GM12892 (cell line): ENCODE results near the gene MRPL28.

Source experiments
- DNase-seq: peaks from one replicate; pipeline ENCODE4 v3.0.0; 2011; ENCODE audit not compliant: insufficient read length
- FAIRE-seq: peaks from 2 replicates; lab custom pipeline; 2011; peaks lifted over from hg19 to GRCh38; lab: Jason Lieb, UNC
- POLR2A ChIP-seq: IDR thresholded peaks from 2 replicates; pipeline ENCODE4 v1.6.1; 2011; ENCODE audit warnings: low read depth, low read length, control low read depth
- POLR2AphosphoS5 ChIP-seq: IDR thresholded peaks from 2 replicates; pipeline ENCODE4 v1.6.1; 2011; ENCODE audit warnings: low read depth, low read length, control low read depth
- TAF1 ChIP-seq: IDR thresholded peaks from 2 replicates; pipeline ENCODE4 v1.6.1; 2011; ENCODE audit warnings: low read depth, mild to moderate bottlenecking, control low read depth, low read length, borderline replicate concordance

The MRPL28 gene

DNA sequence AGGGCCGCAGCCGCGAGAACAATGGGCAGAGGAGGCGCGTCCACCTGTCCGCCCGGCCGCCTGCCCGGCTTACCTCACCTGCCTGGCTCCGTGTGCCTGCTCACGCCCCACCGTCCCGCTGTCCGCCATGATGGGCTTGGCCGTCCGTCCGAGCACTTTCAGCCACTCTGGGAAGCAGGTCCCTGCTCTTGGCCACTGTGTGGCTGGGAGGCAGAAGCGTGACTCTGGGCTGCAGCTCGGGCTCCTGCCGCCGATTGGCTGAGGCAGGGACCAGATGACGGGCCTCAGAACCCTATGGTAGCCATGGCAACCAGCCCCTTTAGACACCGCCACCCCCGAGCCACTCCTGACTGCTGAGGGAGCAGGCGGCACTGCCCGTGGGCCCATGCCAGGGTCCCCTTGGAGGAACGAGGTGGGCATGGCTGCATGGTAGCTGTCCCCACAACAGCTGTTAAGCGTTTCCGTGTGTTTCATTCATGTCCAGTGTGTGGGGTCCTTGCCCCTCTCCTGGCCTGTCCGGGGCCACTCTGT lies 8.9 kb downstream of the MRPL28 start:
- FAIRE-seq (no peak), DNase-seq (no peak)
- TF ChIP-seq TAF1 (no peak), POLR2AphosphoS5 (no peak), POLR2A (no peak)

DNA sequence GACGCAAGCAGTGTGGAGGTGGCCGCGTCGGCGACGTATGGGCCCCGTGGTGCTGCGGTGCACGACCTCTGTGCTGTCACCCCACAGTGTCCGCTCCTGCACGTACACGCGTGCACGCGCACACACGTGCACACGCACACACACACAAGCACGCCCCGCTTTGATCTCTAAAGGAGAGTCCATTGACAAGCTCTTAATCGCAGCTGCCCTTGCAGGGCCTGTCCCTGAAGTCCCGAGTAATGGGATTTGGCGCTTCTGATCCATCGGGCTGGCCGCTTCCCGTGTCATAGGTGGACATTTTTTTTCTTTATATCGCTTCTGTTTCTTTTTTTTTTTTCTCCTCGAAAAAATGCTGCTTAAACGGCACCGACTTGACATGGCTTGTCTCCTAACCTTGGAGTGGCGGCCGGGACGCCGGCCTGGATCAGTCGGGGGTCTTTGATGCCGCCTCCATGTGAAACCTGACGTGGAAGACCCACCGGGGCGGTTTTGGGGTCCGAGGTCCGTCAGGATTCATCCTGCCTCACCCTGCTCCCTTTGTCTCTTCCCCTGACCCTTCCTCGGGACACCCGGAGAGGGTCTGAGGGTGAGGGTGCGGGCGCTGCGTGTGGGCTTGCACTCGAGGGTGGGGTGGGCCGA lies 9.5 kb downstream of the MRPL28 start:
- no peak for DNase-seq
- no peak for TF ChIP-seq POLR2A
- no peak for TF ChIP-seq TAF1
- TF ChIP-seq POLR2AphosphoS5, result no peak
- no peak for FAIRE-seq

DNA sequence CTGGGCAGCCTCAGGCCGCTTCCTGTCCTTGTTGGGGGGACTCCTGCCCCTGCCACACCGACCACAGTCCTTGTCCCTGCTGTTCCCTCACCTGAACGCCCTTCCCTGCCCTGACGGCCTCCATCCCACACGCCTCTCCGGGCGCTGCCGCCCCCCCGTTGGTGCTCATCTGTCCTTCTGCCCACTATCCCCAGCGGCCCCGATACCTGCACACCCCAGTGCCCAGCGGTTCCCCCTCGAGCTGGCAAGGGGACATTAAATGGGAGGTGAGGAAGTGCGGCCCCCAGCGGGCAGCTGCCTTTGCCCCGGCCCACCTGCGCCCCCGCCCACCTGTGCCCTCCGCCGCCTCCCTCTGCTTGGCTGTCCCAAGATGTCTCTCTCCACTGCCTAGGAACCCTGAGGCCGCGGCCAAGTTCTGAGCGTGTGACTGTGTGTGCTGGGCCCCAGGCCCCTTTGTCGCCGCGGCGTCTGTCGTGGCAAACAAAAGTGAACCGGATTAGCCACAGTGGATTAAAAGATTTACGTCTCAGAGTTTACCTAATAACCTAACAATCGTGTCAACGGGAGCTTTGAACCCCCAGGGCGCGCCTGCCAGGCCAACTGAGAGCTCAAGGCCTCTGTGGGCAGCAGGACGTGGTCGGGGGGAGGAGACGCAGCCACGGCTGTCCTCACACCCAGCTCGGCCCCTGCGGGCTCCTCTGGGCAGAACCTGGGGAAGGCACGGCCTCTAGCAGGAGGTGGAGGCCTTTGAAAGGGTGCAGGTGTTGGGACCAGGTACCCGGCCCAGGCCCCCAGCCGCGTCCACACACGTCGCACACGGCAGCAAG lies 10.3 kb downstream of the MRPL28 start:
- TF ChIP-seq POLR2AphosphoS5 (no peak), TAF1 (no peak), POLR2A (no peak)
- no peak for FAIRE-seq
- no peak for DNase-seq

DNA sequence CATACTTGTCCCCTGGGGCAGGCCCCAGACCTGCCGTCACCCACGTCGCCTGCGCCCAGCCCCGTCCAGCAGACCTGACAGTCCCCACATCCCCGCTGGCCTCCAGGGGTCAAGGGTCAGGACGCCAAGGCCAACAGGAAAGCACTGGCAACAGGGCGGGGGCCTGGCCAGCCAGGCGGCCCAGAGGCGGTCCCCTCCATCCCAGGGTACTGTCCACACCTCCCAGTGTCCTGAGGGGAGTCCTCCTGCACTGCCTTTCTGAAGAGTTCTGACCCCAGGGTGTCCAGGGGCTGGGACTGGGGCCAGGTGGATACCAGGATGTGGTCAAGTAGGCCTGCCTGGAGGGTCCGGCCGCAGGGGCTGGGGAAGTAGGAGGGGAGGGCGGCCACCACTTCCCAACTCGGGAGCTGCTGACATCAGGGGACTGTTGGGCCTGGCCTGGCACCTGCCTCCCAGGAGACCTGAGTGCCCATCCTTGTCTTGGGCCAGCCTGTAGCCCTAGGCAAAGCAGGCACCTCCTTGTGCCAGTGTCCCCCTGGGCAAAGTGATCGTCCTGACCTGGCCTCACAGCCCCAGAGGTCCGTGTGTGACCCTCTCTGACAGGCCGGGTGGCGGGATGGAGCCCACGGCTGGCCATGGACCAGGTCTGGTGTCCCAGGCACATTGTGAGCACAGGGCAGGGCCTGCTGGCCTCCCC lies 11.1 kb downstream of the MRPL28 start:
- FAIRE-seq, result no peak
- TF ChIP-seq TAF1, result no peak
- no peak for TF ChIP-seq POLR2A
- no peak for TF ChIP-seq POLR2AphosphoS5
- no peak for DNase-seq

DNA sequence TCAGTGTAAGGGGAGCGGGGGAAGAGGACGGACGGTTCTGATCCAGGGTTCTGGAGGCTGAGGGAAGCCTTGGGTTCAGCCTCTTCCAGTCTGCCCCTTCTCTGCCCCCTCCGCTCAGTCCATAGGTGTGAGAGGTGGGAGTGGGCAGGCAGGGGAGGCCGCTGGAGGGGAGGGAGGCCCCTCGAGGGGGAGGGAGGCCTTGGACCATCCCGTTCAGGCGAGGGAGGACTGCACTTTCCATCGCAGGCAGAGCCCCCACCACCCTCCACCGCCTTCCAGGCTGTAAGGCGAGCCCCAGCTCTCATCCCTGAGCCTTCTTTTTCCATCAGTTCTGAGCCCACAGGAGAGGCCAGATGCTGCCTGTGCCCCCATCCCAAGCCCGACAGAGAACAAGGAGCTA lies 13.6 kb downstream of the MRPL28 start:
- TF ChIP-seq TAF1 (no peak), POLR2AphosphoS5 (no peak), POLR2A (no peak)
- DNase-seq, result no peak
- no peak for FAIRE-seq

DNA sequence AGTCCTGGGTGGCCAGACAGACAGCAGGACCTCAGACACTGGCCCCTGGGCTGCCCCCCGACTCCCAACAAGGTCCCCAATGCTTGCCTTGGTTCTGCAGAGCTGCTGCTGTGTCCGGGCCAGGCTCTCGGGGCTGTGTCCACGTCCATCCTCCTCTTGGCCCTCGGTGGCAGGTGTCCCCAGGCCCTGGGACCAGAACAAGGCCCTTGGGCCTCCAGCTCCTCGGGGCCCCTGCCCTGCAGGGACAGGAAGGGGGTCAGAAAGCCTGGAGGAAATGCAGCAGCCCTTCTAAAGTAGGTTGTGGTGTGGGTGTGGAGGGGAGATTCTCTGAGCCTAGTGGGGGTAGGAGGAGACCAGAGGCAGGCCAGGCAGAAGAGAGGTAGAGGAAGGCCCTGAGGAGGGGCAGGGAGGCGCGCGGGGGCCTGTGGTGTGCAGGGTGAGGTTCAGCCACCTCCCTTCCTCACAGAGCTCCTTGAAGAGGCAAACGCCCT lies 15.3 kb downstream of the MRPL28 start:
- FAIRE-seq (no peak), DNase-seq (no peak)
- no peak for TF ChIP-seq POLR2AphosphoS5
- TF ChIP-seq POLR2A, result no peak
- no peak for TF ChIP-seq TAF1

DNA sequence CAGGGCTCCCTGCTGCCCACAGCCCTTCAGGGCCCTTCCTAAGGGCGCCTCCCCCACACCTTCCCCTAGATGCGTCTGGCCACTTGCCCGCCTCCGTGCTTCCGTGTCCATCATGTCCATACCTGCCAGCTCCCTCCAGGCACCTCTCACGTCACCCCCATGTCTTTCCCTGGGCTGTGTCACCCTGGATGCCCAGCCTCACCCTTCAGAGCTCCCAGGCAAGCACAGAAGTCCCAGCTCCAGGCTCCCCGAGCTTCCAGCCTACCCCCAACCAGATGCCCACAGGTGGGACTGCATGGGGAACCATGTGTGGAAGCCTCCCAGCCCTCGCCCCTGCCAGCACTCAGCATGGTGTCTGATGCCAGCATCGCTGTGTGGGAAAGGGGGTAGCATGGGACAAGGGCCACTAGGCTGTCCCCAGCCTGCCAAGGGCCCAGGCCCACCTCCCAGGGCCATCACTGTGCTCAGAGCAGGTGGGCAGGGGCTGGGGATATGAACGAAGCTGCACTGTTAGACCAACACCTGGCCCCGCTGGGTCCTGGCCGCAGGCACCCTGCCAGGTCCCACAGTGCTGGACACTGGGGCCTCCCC lies 16.0 kb downstream of the MRPL28 start:
- TF ChIP-seq POLR2A (no peak), POLR2AphosphoS5 (no peak)
- DNase-seq (no peak), FAIRE-seq (no peak)

DNA sequence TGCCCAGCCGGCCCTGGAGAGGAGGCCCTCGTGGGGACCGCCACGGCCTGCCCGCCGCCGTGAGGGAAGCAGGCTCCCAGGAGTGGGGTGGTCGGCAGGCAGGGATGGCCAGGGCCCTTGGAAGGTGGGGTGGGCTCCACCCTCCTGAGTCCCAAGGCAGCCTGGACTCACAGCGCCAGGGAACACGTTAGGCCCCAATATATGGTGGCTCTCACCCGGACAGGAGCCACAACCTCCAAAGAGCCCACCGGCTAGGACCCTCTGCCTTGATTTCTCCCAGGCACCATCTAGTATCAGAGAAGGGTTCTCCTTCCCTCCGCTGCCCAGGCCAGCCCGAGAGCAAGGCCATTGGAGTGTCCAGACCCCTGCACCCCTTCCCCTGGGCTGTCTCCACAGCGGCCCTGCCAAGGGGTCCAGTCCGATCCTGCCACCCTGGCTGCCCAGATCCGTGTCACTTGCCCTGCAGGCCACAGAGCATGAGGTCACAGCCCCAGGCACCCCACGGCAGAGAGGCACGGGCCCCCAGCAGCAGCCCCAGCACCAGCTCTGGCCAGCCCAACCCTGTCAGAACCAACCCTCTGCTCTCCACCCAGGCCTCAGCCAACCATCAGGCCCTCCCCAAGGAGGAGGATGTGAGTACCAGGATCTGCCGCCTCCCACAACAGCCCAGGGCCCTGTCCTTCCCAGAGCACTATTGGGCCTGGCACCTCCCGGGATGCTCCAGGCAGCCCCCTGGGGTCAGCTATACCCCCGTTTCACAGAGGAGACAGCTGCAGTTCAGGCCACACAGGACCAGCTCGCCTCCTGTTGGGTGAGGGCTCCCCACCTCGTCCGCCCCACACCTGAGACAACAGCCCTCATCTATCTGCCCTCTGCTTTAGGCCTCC lies 16.7 kb downstream of the MRPL28 start:
- FAIRE-seq (no peak), DNase-seq (no peak)
- TF ChIP-seq POLR2A, result no peak
- no peak for TF ChIP-seq POLR2AphosphoS5
- TF ChIP-seq TAF1, result no peak

DNA sequence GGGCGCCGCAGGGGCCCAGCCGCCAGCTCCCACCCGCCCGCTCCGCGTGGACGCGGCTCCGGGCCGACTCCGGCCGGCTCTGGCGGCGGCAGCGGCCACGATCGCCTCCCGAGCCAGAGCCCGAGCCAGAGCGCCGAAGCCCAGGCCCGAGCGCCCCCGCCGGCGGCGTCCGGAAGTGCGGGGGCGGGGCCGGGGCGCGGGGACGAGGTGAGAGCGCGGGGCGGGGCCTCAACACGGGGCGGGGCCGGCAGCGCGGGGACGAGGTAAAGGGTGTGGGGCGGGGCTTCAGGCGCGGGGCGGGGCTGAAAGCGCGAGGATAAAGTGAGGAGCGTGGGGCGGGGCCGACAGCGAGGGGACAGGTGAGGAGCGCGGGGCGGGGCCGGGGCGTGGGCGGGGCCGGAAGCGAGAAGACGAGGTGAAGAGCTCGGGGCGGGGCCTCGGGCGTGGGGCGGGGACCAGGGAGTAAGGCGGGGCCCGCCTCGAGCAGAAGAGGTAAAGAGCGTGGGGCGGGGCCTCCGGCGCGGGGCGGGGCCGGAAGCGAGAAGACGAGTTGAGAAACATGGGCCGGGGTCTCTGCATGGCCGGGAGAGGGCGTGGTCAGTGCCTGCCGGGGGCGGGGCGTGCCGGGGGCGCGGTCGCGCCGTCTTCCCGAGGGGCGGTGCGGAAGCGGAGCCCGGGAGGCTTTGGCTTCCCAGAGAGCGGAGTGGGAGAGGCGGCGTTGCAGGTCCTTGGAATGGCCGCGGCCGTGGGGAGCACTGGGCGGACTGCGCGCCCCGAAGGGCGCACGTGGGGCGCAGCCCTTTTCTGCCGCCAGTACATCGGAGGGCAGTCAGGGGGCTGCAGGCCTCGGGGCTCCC lies 17.6 kb downstream of the MRPL28 start, which contains the start of gene AXIN1:
Gene AXIN1 (minus strand): TSS at position 177 of the 857 bp plus-strand sequence. CDS start 5,698 bp downstream, outside the sequence.
- FAIRE-seq (peak; percentile 92), DNase-seq (peak; percentile 86)
- TF ChIP-seq POLR2A (peak; percentile 60; the same call in 1 of the 2 replicates), POLR2AphosphoS5 (no peak), TAF1 (no peak)

DNA sequence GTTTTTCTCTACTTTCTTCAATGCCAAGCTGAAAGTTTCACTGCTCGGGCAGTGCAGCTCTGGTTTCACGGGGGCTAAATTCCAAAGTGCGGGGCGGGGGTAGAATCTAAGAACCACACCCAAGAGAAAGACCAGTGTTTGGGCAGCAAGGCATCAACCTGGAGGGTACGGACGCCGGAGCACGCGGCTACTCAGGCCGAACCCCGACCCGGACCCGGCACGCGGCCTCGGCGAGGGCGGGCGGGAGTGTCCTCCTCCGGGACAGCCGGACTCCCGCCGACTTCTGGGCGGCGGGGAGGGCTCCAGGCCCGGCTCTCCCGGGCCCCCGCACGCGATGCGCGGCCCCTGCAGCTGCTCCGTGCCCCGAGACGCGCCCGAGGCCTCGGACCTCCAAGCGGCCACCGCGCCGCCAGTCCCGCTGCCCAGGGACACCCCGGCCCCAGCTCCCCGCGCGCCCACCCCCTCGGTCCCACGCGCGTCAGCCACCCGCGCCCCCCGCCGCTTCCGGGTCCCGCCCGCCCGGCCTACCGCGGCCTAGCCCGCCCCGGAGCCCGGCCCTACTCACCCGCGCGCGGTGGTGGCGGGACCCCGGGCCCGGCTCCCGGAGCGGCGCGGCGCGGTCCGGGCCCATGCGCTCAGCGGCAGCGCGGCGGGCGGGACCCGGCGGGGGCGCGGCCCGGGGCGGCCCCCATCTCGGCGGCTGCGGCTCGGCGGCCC lies 18.4 kb downstream of the MRPL28 start:
- no peak for TF ChIP-seq POLR2AphosphoS5
- no peak for TF ChIP-seq TAF1
- TF ChIP-seq POLR2A, result no peak
- DNase-seq (no peak), FAIRE-seq (no peak)
